ENCODE results near the gene TMEM181. TPM values are rescaled to one million over a fixed set of nuclear protein-coding genes. Genes with fewer than 3 reads are reported as not detected.

TMEM181 gene
- total RNA-seq, 1 experiment from 2014 or later = 38.0 TPM

GRCh38 chr6:158569036-158569435 lies 9.1 kb downstream of the TMEM181 start:
- no TSS peak for BruUV-seq (replicated peaks)
- ChIA-PET POLR2A (no interaction called here), CTCF (no interaction called here)
- Histone ChIP-seq H3K4me3 (ENCODE audit: low read depth in 2 of 2, low read length in 2 of 2) (no peak overlapping the region), H3K27ac (ENCODE audit: low read length) (no peak overlapping the region), H3K9me3 (ENCODE audit: control insufficient read depth, insufficient read depth, low read depth, low read length) (no peaks in the 10 kb centered on the region), H3K4me1 (ENCODE audit: control insufficient read depth, insufficient read depth, low read length) (peaks cover 7% of the 10 kb centered on the region; the same call in 1 of the 2 replicates), H3K27me3 (ENCODE audit: control insufficient read depth, insufficient read depth, low read length) (no peaks in the 10 kb centered on the region), H3K36me3 (ENCODE audit: control insufficient read depth, insufficient read depth, low read length) (no peaks in the 10 kb centered on the region)
- intact Hi-C loops (cut with micrococcal nuclease; ENCODE audit: unreplicated experiment) (no loop called here), in situ Hi-C loops (cut with HindIII; ENCODE audit: low pct_unique_long_range_greater_than_20kb, low sequenced_read_pairs) (no loop called here)
- ATAC-seq (no peak), DNase-seq (ENCODE audit: low read depth, low spot score) (no peak)
- TF ChIP-seq SIN3A (IDR thresholded peaks at IDR 0.05; ENCODE audit: borderline replicate concordance, insufficient read depth, low read depth, low read length) = no peak
- TF ChIP-seq TCF7L2 (IDR thresholded peaks at IDR 0.05; ENCODE audit: low read depth, low read length) = no peak
- no peak for TF ChIP-seq REST (IDR thresholded peaks at IDR 0.05; ENCODE audit: insufficient read depth in 1 of 2, low read depth in 2 of 2, low read length in 1 of 2)
- no peak for TF ChIP-seq POLR2AphosphoS5 (IDR thresholded peaks at IDR 0.05; ENCODE audit: low read depth, low read length)
- TF ChIP-seq CTCF (IDR thresholded peaks at IDR 0.05) = no peak

DNA sequence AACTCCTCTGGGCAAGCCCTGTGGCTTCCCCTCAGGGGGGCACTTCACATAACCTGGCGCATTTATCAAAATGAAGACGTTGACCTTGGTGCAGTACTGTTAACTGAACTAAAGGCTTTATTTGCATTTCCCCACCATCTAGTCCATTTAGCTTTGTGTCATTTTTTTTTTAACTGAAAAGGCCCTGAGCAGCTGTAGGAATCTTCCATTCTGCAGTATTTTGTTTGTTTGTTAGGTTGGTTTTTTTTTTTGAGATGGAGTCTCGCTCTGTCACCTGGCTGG lies 10.7 kb downstream of the TMEM181 start:
- peaks cover 7% of the 10 kb centered on the region; the same call in 1 of the 2 replicates for H3K4me1 ChIP-seq (ENCODE audit: control insufficient read depth, insufficient read depth, low read length)
- intact Hi-C loops (cut with micrococcal nuclease; ENCODE audit: unreplicated experiment) (no loop called here), in situ Hi-C loops (cut with HindIII; ENCODE audit: low pct_unique_long_range_greater_than_20kb, low sequenced_read_pairs) (no loop called here)
- H3K27me3 ChIP-seq (ENCODE audit: control insufficient read depth, insufficient read depth, low read length) = no peaks in the 10 kb centered on the region
- no peak for TF ChIP-seq CTCF (IDR thresholded peaks at IDR 0.05)
- no peak for TF ChIP-seq TCF7L2 (IDR thresholded peaks at IDR 0.05; ENCODE audit: low read depth, low read length)
- TF ChIP-seq POLR2AphosphoS5 (IDR thresholded peaks at IDR 0.05; ENCODE audit: low read depth, low read length) = no peak
- no peak for TF ChIP-seq SIN3A (IDR thresholded peaks at IDR 0.05; ENCODE audit: borderline replicate concordance, insufficient read depth, low read depth, low read length)
- TF ChIP-seq REST (IDR thresholded peaks at IDR 0.05; ENCODE audit: insufficient read depth in 1 of 2, low read depth in 2 of 2, low read length in 1 of 2) = no peak
- DNase-seq (ENCODE audit: low read depth, low spot score) (no peak), ATAC-seq (no peak)
- H3K36me3 ChIP-seq (ENCODE audit: control insufficient read depth, insufficient read depth, low read length) = no peaks in the 10 kb centered on the region
- H3K9me3 ChIP-seq (ENCODE audit: control insufficient read depth, insufficient read depth, low read depth, low read length) = no peaks in the 10 kb centered on the region
- no peak overlapping the region for H3K4me3 ChIP-seq (ENCODE audit: low read depth in 2 of 2, low read length in 2 of 2)
- ChIA-PET CTCF (interaction anchor here (0.6 to 0.7 kb wide), 2 partner anchors 18 to 82 kb away, joined by 5 read pairs; no protein-coding TSS in a partner anchor), POLR2A (no interaction called here)
- no peak overlapping the region for H3K27ac ChIP-seq (ENCODE audit: low read length)
- no TSS peak for BruUV-seq (replicated peaks)

Measured in Panc1 (cell line).